GM18873 (cell line): ENCODE results near the gene PPRC1.
A peak's percentile ranks its signal among the peaks of the same experiment; 100 is the strongest.

Experiments used
- ATAC-seq: cut with Tn5 transposase; IDR thresholded peaks from one replicate; pipeline ENCODE4 v1.9.1; 2021; ENCODE audit warnings: mild to moderate bottlenecking, moderate library complexity, moderate number of reproducible peaks; ENCODE audit not compliant: unreplicated experiment, low FRiP score

The PPRC1 gene

DNA sequence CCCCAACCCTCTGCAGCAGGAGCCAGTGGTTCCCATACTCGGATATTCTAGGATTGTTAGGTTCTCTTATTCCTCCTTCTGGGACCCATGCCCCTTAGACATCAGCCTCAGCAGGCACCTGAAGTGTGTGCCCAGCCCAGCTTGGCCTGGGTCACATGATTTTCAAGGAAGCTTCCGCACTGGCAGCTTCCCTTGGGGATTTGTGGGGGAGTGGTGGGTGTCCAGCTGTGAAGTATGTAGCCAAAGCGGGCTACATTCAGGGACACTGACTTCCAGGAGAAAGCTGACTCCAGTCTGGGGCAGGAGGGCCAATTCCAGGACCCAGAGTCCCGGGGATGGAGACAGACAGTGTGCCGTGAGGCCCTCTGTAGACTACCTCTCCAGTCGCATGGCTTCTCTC is 14.0 kb upstream of the PPRC1 start:
- ATAC-seq: no peak

- no peak for ATAC-seq
Observed at GRCh38 chr10:102119417-102120141, 13.3 kb upstream of the PPRC1 start.

DNA sequence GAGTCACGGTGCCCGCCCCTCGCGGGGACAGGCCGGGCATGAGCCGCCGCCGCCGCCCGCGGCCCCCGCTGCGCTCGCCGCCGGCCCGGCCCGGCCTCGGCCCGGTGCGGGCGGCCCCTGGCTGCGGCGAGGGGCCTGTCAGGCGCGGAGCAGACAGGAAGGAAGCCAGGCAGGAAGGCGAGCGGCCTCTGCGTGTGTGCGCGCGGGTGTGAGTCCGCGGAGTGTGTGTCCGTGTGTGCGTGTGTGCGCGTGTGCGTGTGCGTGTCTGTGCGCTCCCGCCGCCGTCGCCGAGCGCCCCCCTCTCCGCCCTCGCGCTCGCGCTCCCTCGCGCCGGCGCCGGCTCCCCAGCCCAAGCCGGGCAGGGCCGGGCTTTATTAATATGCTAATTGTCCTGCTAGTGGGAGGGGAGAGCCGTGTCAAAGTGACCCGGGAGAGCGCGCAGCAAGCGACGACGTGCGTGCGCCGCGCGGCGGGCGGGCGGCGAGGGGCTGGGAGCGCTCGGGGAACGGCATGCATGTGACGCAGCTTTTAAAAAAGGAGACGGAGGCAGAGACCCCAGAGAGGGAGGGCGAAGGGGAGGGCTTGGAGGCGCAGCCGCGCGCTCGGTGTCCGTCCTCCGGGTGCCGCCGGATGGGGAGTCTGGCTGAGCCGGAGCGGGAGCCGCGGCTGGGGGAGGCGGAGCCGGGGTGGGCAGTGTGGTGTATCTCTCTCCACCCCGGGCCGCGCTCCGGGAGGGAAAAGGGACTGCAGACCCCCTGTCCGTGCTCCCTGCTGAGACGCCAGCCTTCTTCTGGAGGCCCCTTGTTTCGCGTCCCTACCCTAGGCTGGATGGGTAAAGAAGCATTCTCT is 12.5 kb upstream of the PPRC1 start, which contains the start of gene LDB1:
Gene LDB1 (minus strand): TSS at position 227 of the 849 bp plus-strand sequence. CDS start 258 bp downstream, outside the sequence.
- ATAC-seq: peak; percentile 40

- no peak for ATAC-seq
Observed at GRCh38 chr10:102120991-102121738, 11.7 kb upstream of the PPRC1 start.

DNA sequence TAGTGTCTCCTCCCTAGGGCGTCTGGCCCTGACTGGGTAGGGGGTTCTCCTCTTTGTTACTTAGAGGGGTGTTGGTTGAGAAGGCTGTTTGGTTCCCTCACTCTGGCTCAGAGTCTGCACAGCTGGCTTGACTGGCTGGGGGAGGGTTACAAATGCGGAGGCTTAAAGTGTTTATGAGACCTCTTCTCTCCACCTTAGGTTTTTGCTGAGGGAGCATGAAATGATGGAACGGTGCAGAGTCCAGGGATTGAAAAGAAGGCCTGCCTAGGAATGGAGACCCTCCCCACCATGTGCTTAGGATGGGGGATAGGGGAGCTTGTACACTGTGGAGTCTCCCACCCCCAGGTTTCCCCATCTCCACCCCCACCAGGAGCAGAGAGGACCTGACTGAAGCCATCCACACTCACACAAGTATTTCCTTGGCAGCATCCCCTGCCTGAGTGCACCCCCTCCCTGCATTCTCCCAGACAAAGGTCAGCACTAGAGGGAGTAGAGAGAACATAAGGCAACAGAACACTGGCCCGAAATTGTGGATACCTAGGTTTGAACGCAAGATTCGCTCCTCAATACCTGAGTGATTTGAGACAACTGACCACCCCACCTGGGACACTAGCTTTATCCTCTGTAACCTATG is 11.0 kb upstream of the PPRC1 start:
- no peak for ATAC-seq

DNA sequence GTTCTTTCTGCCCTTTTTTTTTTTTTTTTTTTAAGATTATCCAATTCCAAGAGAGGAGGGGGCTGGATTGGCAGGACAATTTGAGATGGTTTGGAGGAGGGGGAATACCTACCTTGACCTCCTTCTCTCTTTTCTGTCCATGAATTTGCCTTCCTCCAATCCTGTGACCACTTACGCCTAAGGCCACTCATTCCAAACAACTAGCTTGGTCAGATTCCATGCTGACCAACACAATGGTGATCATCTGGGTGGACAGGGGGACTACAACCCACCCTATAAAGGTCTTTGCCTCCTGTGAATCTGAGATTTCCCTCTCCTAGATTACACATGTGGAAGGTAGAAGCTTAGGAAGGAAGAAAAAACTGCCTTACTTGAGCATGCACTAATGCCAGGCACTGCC is 10.4 kb upstream of the PPRC1 start:
- ATAC-seq: no peak

DNA sequence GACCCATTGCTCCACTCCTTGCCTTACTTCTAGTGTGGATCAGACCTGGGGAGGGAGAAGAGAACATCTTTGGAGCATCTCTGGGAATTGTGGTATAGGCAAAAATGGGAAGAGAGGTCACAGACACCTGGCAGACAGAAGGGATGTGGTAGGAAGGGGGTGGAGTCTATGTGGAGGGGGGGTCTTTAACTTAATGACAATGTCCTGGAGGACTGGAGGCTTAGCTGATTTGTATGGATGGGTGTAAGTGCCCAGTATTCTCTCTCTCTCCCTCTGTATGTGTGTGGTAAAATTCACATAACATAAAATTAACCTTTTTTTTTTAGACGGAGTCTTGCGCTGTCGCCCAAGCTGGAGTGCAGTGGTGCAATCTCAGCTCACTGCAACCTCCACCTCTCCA is 9.6 kb upstream of the PPRC1 start:
- ATAC-seq: no peak

DNA sequence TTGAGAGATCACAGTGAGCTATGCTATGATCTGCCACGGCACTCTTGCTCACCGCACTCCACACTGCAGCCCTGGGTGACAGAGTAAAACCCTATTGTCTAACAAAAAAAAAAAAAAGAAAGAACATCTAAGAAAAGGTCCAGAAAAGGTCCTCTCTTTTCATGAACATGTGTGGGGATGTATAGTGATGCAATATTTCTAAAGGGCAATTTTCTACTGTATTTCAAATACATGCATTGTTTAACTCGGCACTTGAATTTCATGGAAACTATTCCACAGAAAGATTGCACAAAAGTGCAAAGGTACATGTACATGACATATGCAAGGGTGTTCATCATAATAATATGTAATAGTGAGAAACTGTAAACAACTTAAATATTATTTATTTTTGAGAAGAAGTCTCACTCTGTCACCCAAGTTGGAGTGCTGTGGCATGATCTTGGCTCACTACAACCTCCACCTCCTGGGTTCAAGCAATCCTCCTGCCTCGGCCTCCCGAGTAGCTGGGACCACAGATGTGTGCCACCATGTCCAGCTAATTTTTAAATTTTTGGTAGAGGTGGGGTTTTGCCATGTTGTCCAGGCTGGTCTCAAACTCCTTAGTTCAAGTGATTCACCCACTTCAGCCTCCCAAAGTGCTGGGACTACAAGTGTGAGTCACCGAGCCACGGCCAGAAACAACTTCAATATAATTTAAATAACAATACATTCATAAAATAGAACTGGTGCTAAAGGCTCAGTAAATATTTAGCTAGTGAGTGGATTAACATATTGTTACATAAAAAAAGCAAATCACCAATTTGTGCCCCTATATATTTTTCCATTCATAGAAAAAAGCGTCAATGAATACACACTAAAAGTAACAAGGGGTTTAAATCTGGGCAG is 1.3 kb upstream of the PPRC1 start:
- ATAC-seq: no peak

GRCh38 chr10:102132193-102132562 is 662 bp upstream of the PPRC1 start:
- ATAC-seq: no peak

DNA sequence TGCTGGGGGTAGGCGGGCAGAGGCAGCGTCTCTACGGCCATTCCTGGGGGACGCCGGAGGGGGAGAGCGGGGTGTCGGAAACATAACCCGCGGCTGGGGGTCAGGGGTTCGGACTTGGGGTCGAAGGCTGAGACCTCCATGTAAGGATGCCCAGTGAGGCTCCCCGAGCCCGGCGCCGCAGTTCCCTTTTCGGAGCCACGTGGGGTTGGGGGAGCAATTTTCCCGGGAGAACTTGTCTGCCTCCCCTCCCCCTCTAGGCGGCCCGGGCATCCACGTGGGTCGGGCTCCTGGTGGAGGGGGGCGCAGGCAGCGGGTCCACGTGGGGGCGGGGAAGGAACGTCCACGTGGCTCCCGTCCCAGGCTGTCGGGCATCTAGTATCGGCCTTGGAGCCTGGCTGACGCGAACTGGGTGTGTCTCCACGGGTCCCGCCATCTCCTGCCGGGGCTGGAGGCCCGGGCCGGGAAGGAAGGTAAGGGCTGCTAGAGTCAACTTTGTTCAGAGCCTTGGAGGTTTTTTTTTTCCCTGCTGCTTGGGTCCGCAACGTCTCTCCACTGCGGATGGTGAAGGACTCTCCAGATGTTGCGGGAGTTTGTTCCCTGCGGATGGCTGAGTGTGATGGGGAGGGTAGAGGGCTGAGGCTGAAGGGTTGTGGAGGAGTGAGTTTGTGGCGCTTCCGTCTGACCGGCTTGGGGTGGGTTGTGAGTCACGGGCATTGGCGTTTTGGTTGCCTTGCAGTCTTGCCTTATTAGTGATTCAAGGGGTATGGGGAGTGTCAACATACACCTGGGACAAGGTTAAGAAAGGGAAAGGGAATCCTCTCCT is 744 bp downstream of the PPRC1 start:
- no peak for ATAC-seq

DNA sequence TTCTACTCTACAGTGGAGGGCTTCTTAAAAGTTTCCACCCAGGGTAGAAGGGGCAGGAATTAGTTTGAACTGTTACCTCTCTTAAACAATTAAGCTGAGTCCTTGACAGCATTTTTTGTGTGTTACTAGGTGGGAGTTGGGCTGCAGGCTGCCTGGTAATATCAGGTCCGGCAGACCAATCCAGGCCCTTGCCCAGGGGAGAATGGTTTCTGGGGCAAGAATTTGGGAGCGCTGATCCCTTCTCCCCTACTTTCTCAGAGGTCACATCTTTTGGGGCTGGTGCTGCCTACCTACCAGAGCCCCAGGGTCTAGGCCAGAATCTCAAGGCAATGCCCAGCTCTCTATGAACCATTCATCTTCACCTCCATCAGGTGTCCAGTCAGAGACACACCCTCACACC is 1.6 kb downstream of the PPRC1 start:
- no peak for ATAC-seq

GRCh38 chr10:102135956-102136526 is 3.2 kb downstream of the PPRC1 start:
- ATAC-seq: no peak

- ATAC-seq: no peak
Observed at GRCh38 chr10:102139281-102140110, 6.7 kb downstream of the PPRC1 start.

- no peak for ATAC-seq
Observed at GRCh38 chr10:102140218-102140617, 7.4 kb downstream of the PPRC1 start.

GRCh38 chr10:102140913-102141540 is 8.2 kb downstream of the PPRC1 start:
- no peak for ATAC-seq

- no peak for ATAC-seq
Observed at GRCh38 chr10:102141583-102142107, 8.8 kb downstream of the PPRC1 start.

DNA sequence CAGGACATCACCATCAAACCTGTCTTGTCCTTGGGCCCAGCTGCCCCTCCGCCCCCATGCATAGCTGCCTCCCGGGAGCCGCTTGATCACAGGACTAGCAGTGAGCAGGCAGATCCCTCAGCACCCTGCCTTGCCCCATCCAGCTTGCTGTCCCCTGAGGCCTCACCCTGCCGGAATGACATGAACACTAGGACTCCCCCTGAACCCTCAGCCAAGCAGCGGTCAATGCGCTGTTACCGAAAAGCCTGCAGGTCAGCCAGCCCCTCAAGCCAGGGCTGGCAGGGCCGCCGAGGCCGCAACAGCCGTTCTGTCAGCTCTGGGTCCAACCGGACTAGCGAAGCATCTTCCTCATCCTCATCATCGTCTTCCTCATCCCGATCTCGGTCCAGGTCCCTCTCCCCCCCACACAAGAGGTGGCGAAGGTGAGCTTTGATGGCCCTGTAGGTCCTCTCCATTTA is 14.2 kb downstream of the PPRC1 start:
- no peak for ATAC-seq
